WTC11 (cell line): ENCODE measurements around the gene NEIL3. TPM values are rescaled to one million over a fixed set of nuclear protein-coding genes. Genes with fewer than 3 reads are reported as not detected.

Experiments used
- ATAC-seq: fragments of 200-7000 bp; cut with Tn5 transposase; 2 replicates; pipeline ENCODE4 v1.10.0; 2021; ENCODE audit warnings: mild to moderate bottlenecking, moderate library complexity
- CTCF ChIA-PET: fragments of 300-600 bp; sonication (Branson Sonifier 250); formaldehyde crosslinking; loops from one replicate; lab custom pipeline; 2021; ENCODE audit warnings: antibody characterized with exemption; lab: Charles Lee
- POLR2A ChIA-PET: fragments of 350-600 bp; sonication (Branson Sonifier 250); formaldehyde crosslinking; loops from one replicate; lab custom pipeline; 2021; ENCODE audit warnings: antibody characterized with exemption; lab: Charles Lee
- DNase-seq: peaks from one replicate; pipeline ENCODE4 v3.0.0; 2021; ENCODE audit warnings: low spot score
- H3K27ac Mint-ChIP-seq: 2 replicates; pipeline ENCODE4 v1.8.0; 2021; ENCODE audit warnings: mixed read lengths
- H3K27me3 Mint-ChIP-seq: 2 replicates; pipeline ENCODE4 v1.8.0; 2021; ENCODE audit warnings: low read depth, mild to moderate bottlenecking, moderate library complexity, mixed read lengths
- H3K36me3 Mint-ChIP-seq: 2 replicates; pipeline ENCODE4 v1.8.0; 2021; ENCODE audit warnings: mixed read lengths
- H3K4me1 Mint-ChIP-seq: 2 replicates; pipeline ENCODE4 v1.8.0; 2022; ENCODE audit warnings: mixed read lengths
- H3K4me3 Mint-ChIP-seq: 2 replicates; pipeline ENCODE4 v1.8.0; 2021; ENCODE audit warnings: mild to moderate bottlenecking, moderate library complexity, mixed read lengths
- H3K9me3 Mint-ChIP-seq: 2 replicates; pipeline ENCODE4 v1.8.0; 2021; ENCODE audit warnings: mixed read lengths
- ATF2 ChIP-seq: sonication (generic); formaldehyde crosslinking; IDR thresholded peaks from 2 replicates; pipeline ENCODE4 v1.8.1; 2022; ENCODE audit warnings: low read depth, missing genetic modification reagents, borderline replicate concordance
- ESRRA ChIP-seq: sonication (generic); formaldehyde crosslinking; IDR thresholded peaks from 2 replicates; pipeline ENCODE4 v1.8.1; 2022; ENCODE audit warnings: mild to moderate bottlenecking, missing genetic modification reagents, borderline replicate concordance
- FOXK1 ChIP-seq: sonication (generic); formaldehyde crosslinking; IDR thresholded peaks from 2 replicates; pipeline ENCODE4 v1.8.0; 2022; ENCODE audit warnings: mild to moderate bottlenecking, moderate library complexity, missing genetic modification reagents
- FOXP1 ChIP-seq: sonication (generic); formaldehyde crosslinking; IDR thresholded peaks from 2 replicates; pipeline ENCODE4 v1.8.0; 2022; ENCODE audit warnings: missing genetic modification reagents, mild to moderate bottlenecking, moderate library complexity, borderline replicate concordance
- GABPB1 ChIP-seq: sonication (generic); formaldehyde crosslinking; IDR thresholded peaks from 2 replicates; pipeline ENCODE4 v1.8.1; 2023; ENCODE audit warnings: mild to moderate bottlenecking, missing genetic modification reagents
- HMGXB4 ChIP-seq: sonication (generic); formaldehyde crosslinking; IDR thresholded peaks from 2 replicates; pipeline ENCODE4 v1.8.1; 2023; ENCODE audit warnings: mild to moderate bottlenecking, moderate library complexity, missing genetic modification reagents
- JUN ChIP-seq: sonication (generic); formaldehyde crosslinking; IDR thresholded peaks from 2 replicates; pipeline ENCODE4 v1.8.0; 2023; ENCODE audit warnings: mild to moderate bottlenecking, missing genetic modification reagents
- MYBL2 ChIP-seq: sonication (generic); formaldehyde crosslinking; IDR thresholded peaks from 2 replicates; pipeline ENCODE4 v1.8.1; 2023; ENCODE audit warnings: mild to moderate bottlenecking, moderate library complexity, missing genetic modification reagents
- SMAD3 ChIP-seq: sonication (generic); formaldehyde crosslinking; IDR thresholded peaks from 2 replicates; pipeline ENCODE4 v1.8.0; 2022; ENCODE audit warnings: missing genetic modification reagents, mild to moderate bottlenecking, borderline replicate concordance
- STAT6 ChIP-seq: sonication (generic); formaldehyde crosslinking; conservative IDR thresholded peaks from 2 replicates; pipeline ENCODE4 v1.8.1; 2023; ENCODE audit warnings: mild to moderate bottlenecking, low read depth, missing genetic modification reagents, moderate library complexity
- TCF7 ChIP-seq: sonication (generic); formaldehyde crosslinking; IDR thresholded peaks from 2 replicates; pipeline ENCODE4 v1.8.0; 2022; ENCODE audit warnings: mild to moderate bottlenecking, low read depth, missing genetic modification reagents, moderate library complexity
- TP53 ChIP-seq: sonication (generic); formaldehyde crosslinking; IDR thresholded peaks from 2 replicates; pipeline ENCODE4 v1.8.1; 2023; ENCODE audit warnings: mild to moderate bottlenecking, missing genetic modification reagents
- ZMAT4 ChIP-seq: fragments of 250-450 bp; sonication (Bioruptor Pico); IDR thresholded peaks from 2 replicates; pipeline ENCODE4 v1.9.0; 2021; ENCODE audit warnings: mild to moderate bottlenecking
- ZNF121 ChIP-seq: sonication (generic); formaldehyde crosslinking; IDR thresholded peaks from 2 replicates; pipeline ENCODE4 v1.8.0; 2023; ENCODE audit warnings: missing genetic modification reagents
- ZNF138 ChIP-seq: sonication (generic); formaldehyde crosslinking; conservative IDR thresholded peaks from 2 replicates; pipeline ENCODE4 v1.8.1; 2022; ENCODE audit warnings: mild to moderate bottlenecking, moderate library complexity, missing genetic modification reagents
- ZNF219 ChIP-seq: sonication (generic); formaldehyde crosslinking; IDR thresholded peaks from 2 replicates; pipeline ENCODE4 v1.8.0; 2023; ENCODE audit warnings: missing genetic modification reagents, mild to moderate bottlenecking, borderline replicate concordance
- ZNF232 ChIP-seq: sonication (generic); formaldehyde crosslinking; IDR thresholded peaks from 2 replicates; pipeline ENCODE4 v1.8.0; 2022; ENCODE audit warnings: mild to moderate bottlenecking, missing genetic modification reagents
- total RNA-seq: library from RNA; stranded (reverse); gene quantifications from 3 replicates; pipeline ENCODE4 v1.2.3, GENCODE V29; 2021

The NEIL3 gene
- total RNA-seq, 1 experiment from 2014 or later: 9.9 TPM

GRCh38 chr4:177404986-177405385 is 95.3 kb downstream of the NEIL3 start:
- ChIA-PET CTCF (no interaction called here), POLR2A (no interaction called here)
- no peaks in the 10 kb centered on the region for H3K27me3 Mint-ChIP-seq
- H3K27ac Mint-ChIP-seq: no peak overlapping the region
- peaks cover 18% of the 10 kb centered on the region for H3K9me3 Mint-ChIP-seq
- peaks cover 21% of the 10 kb centered on the region for H3K4me1 Mint-ChIP-seq
- DNase-seq (no peak), ATAC-seq (no peak)
- no peak overlapping the region for H3K4me3 Mint-ChIP-seq
- H3K36me3 Mint-ChIP-seq: no peaks in the 10 kb centered on the region
- TF ChIP-seq SMAD3 (no peak), ZNF121 (CRISPR knock-in tag) (no peak), ZMAT4 (CRISPR knock-in tag) (no peak), TCF7 (CRISPR knock-in tag) (no peak)
- TF ChIP-seq, all 79 proteins: peak for 0

GRCh38 chr4:177405508-177405907 is 95.8 kb downstream of the NEIL3 start:
- TF ChIP-seq FOXK1 (CRISPR knock-in tag) (no peak), ATF2 (CRISPR knock-in tag) (no peak), TCF7 (CRISPR knock-in tag) (no peak), ESRRA (CRISPR knock-in tag) (no peak), STAT6 (no peak), MYBL2 (no peak), GABPB1 (CRISPR knock-in tag) (no peak), JUN (CRISPR knock-in tag) (no peak), FOXP1 (CRISPR knock-in tag) (no peak)
- DNase-seq: no peak
- Mint-ChIP-seq H3K36me3 (no peaks in the 10 kb centered on the region), H3K4me3 (no peak overlapping the region), H3K4me1 (peaks cover 21% of the 10 kb centered on the region), H3K27ac (no peak overlapping the region), H3K27me3 (no peaks in the 10 kb centered on the region), H3K9me3 (peaks cover 19% of the 10 kb centered on the region)
- POLR2A ChIA-PET: no interaction called here
- CTCF ChIA-PET: no interaction called here
- no peak for ATAC-seq

GRCh38 chr4:177408023-177408422 is 98.3 kb downstream of the NEIL3 start:
- H3K27ac Mint-ChIP-seq: no peak overlapping the region
- no peak for TF ChIP-seq ZNF138
- peaks cover 19% of the 10 kb centered on the region for H3K9me3 Mint-ChIP-seq
- DNase-seq (no peak), ATAC-seq (no peak)
- CTCF ChIA-PET: interaction anchor here (0.8 to 1.4 kb wide), 2 partner anchors 27 to 158 kb away, joined by 3 to 4 read pairs; no protein-coding TSS in a partner anchor
- H3K27me3 Mint-ChIP-seq: no peaks in the 10 kb centered on the region
- H3K4me1 Mint-ChIP-seq: peaks cover 8% of the 10 kb centered on the region
- POLR2A ChIA-PET: no interaction called here
- no peak overlapping the region for H3K4me3 Mint-ChIP-seq
- no peaks in the 10 kb centered on the region for H3K36me3 Mint-ChIP-seq

- DNase-seq (no peak), ATAC-seq (no peak)
- TF ChIP-seq HMGXB4 (CRISPR knock-in tag) (no peak), TP53 (CRISPR knock-in tag) (no peak), ZNF232 (CRISPR knock-in tag) (no peak), ZNF219 (CRISPR knock-in tag) (no peak), FOXP1 (CRISPR knock-in tag) (no peak)
- H3K4me3 Mint-ChIP-seq: no peak overlapping the region
- CTCF ChIA-PET: no interaction called here
- peaks cover under 1% of the 10 kb centered on the region; the same call in 1 of the 2 replicates for H3K36me3 Mint-ChIP-seq
- peaks cover 24% of the 10 kb centered on the region for H3K9me3 Mint-ChIP-seq
- POLR2A ChIA-PET: no interaction called here
- H3K27ac Mint-ChIP-seq: no peak overlapping the region
- no peaks in the 10 kb centered on the region for H3K4me1 Mint-ChIP-seq
- no peaks in the 10 kb centered on the region for H3K27me3 Mint-ChIP-seq
Measured at GRCh38 chr4:177410566-177410965, 100.9 kb downstream of the NEIL3 start.
